Astrocyte (in vitro differentiated cells and primary cell): ENCODE measurements around the gene COMT. TPM values are rescaled to one million over a fixed set of nuclear protein-coding genes. Genes with fewer than 3 reads are reported as not detected.
A peak's percentile ranks its signal among the peaks of the same experiment; 100 is the strongest.

Experiments used
- DNase-seq: peaks from one replicate; pipeline ENCODE4 v3.0.0-alpha.2; 2010; ENCODE audit warnings: low read depth
- FAIRE-seq: peaks from 2 replicates; lab custom pipeline; 2011; peaks lifted over from hg19 to GRCh38; lab: Jason Lieb, UNC
- H2AFZ ChIP-seq: 2 replicates; pipeline ENCODE4 v1.6.0; 2012; ENCODE audit warnings: low read depth, low read length, inconsistent platforms
- H3K27ac ChIP-seq: 2 replicates; pipeline ENCODE4 v1.5.1; 2011; ENCODE audit warnings: low read depth, low read length, inconsistent platforms
- H3K27me3 ChIP-seq: 2 replicates; pipeline ENCODE4 v1.6.0; 2011; ENCODE audit warnings: low read length, inconsistent platforms; ENCODE audit not compliant: insufficient read depth
- H3K36me3 ChIP-seq: 2 replicates; pipeline ENCODE4 v1.5.1; 2011; ENCODE audit warnings: low read length, inconsistent platforms; ENCODE audit not compliant: insufficient read depth
- H3K4me1 ChIP-seq: 2 replicates; pipeline ENCODE4 v1.5.1; 2011; ENCODE audit warnings: low read length, inconsistent platforms; ENCODE audit not compliant: insufficient read depth
- H3K4me2 ChIP-seq: 2 replicates; pipeline ENCODE4 v1.6.0; 2012; ENCODE audit warnings: low read length, inconsistent platforms
- H3K4me3 ChIP-seq: 2 replicates; pipeline ENCODE4 v1.5.1; 2011; ENCODE audit warnings: low read depth, mild to moderate bottlenecking, low read length, inconsistent platforms; ENCODE audit not compliant: insufficient read depth
- H3K79me2 ChIP-seq: 2 replicates; pipeline ENCODE4 v1.6.0; 2012; ENCODE audit warnings: mild to moderate bottlenecking, low read length, inconsistent platforms; ENCODE audit not compliant: insufficient read depth
- H3K9ac ChIP-seq: 2 replicates; pipeline ENCODE4 v1.6.0; 2012; ENCODE audit warnings: mild to moderate bottlenecking, low read length, inconsistent platforms
- H3K9me3 ChIP-seq: 2 replicates; pipeline ENCODE4 v1.5.1; 2012; ENCODE audit warnings: low read depth, mild to moderate bottlenecking, low read length, inconsistent platforms; ENCODE audit not compliant: insufficient read depth
- H4K20me1 ChIP-seq: 2 replicates; pipeline ENCODE4 v1.6.0; 2012; ENCODE audit warnings: low read length, inconsistent platforms; ENCODE audit not compliant: insufficient read depth
- H3K27ac Mint-ChIP-seq: one replicate; pipeline ENCODE4 v1.8.0; 2021; ENCODE audit warnings: mild to moderate bottlenecking, mixed read lengths; ENCODE audit not compliant: unreplicated experiment
- H3K27me3 Mint-ChIP-seq: one replicate; pipeline ENCODE4 v1.8.0; 2021; ENCODE audit warnings: low read depth, mixed read lengths; ENCODE audit not compliant: unreplicated experiment
- H3K36me3 Mint-ChIP-seq: one replicate; pipeline ENCODE4 v1.8.0; 2021; ENCODE audit warnings: low read depth, mixed read lengths; ENCODE audit not compliant: unreplicated experiment
- H3K4me1 Mint-ChIP-seq: one replicate; pipeline ENCODE4 v1.8.0; 2021; ENCODE audit warnings: low read depth, mixed read lengths; ENCODE audit not compliant: unreplicated experiment
- H3K4me3 Mint-ChIP-seq: one replicate; pipeline ENCODE4 v1.8.0; 2021; ENCODE audit warnings: mild to moderate bottlenecking, moderate library complexity, mixed read lengths; ENCODE audit not compliant: unreplicated experiment
- H3K9me3 Mint-ChIP-seq: one replicate; pipeline ENCODE4 v1.8.0; 2021; ENCODE audit warnings: mild to moderate bottlenecking, mixed read lengths; ENCODE audit not compliant: unreplicated experiment
- CTCF ChIP-seq: IDR thresholded peaks from 2 replicates; pipeline ENCODE4 v1.5.1; 2011; ENCODE audit warnings: low read depth, mild to moderate bottlenecking, inconsistent platforms, low read length, moderate library complexity; ENCODE audit not compliant: insufficient read depth
- EZH2 ChIP-seq: IDR thresholded peaks from 2 replicates; pipeline ENCODE4 v1.6.1; 2012; ENCODE audit warnings: mild to moderate bottlenecking, low read length, inconsistent platforms; ENCODE audit not compliant: insufficient read depth
- total RNA-seq: library from RNA; stranded (reverse); gene quantifications from 2 replicates; pipeline ENCODE4 v1.2.1, GENCODE V29; 2021

The COMT gene
- total RNA-seq, 1 donor from 2014 or later: 116 TPM

GRCh38 chr22:19972251-19972650 is 30.7 kb downstream of the COMT start:
- Histone ChIP-seq H3K9ac (no peak overlapping the region), H3K9me3 (no peaks in the 10 kb centered on the region), H3K4me2 (no peak overlapping the region), H3K4me1 (peaks cover 10% of the 10 kb centered on the region), H3K4me3 (no peak overlapping the region), H3K36me3 (peaks cover 5% of the 10 kb centered on the region), H3K79me2 (no peaks in the 10 kb centered on the region), H4K20me1 (peaks cover 31% of the 10 kb centered on the region), H3K27ac (no peak overlapping the region), H3K27me3 (no peaks in the 10 kb centered on the region), H2AFZ (no peak overlapping the region)
- no peaks in the 10 kb centered on the region for H3K9me3 Mint-ChIP-seq
- no peak overlapping the region for H3K4me3 Mint-ChIP-seq
- TF ChIP-seq EZH2 (no peak), CTCF (no peak)
- FAIRE-seq (no peak), DNase-seq (no peak)
- peaks cover 6% of the 10 kb centered on the region for H3K36me3 Mint-ChIP-seq
- peaks cover 3% of the 10 kb centered on the region for H3K4me1 Mint-ChIP-seq
- H3K27ac Mint-ChIP-seq: peak overlapping the region; percentile 66
- no peaks in the 10 kb centered on the region for H3K27me3 Mint-ChIP-seq

- no peak overlapping the region for H3K4me3 ChIP-seq
- DNase-seq (no peak), FAIRE-seq (no peak)
- peaks cover 10% of the 10 kb centered on the region for H3K4me1 ChIP-seq
- Mint-ChIP-seq H3K36me3 (no peaks in the 10 kb centered on the region), H3K27me3 (no peaks in the 10 kb centered on the region), H3K4me1 (peaks cover 3% of the 10 kb centered on the region), H3K9me3 (no peaks in the 10 kb centered on the region), H3K27ac (no peak overlapping the region), H3K4me3 (no peak overlapping the region)
- H4K20me1 ChIP-seq: peaks cover 25% of the 10 kb centered on the region
- H2AFZ ChIP-seq: no peak overlapping the region
- H3K27me3 ChIP-seq: no peaks in the 10 kb centered on the region
- H3K4me2 ChIP-seq: no peak overlapping the region
- no peaks in the 10 kb centered on the region for H3K79me2 ChIP-seq
- H3K27ac ChIP-seq: no peak overlapping the region
- no peaks in the 10 kb centered on the region for H3K9me3 ChIP-seq
- H3K9ac ChIP-seq: no peak overlapping the region
- no peaks in the 10 kb centered on the region for H3K36me3 ChIP-seq
- TF ChIP-seq EZH2 (no peak), CTCF (no peak)
Measured at GRCh38 chr22:19972652-19973550, 31.3 kb downstream of the COMT start.
